ENCODE data around the gene KCNQ5.

Gene KCNQ5

DNA sequence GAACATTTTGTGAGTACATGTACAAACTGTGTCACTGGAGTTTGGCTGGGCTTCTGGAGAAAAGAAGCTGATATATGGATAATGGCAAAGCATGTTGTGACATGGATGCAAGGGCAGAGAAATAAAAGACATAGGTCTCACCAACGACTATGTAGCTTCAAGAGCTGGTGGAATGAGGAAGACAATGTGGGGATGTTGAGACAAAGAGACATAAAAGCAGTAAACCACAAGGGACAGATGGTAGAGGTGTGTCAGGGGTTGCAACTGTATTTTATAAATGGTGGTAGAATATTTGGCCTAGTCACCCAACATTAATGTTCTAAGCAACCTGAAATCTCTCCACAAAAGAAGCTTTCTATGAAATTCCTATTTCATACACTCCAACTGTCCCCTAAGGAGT lies 199.0 kb downstream of the KCNQ5 start:
- H3K36me3 ChIP-seq (replicated peaks in 1 of 2; ENCODE audit: control insufficient read depth in 2 of 2, insufficient read depth in 2 of 2, low read length in 2 of 2): no peaks in the 10 kb centered on the region
- no peaks in the 10 kb centered on the region for H3K79me1 ChIP-seq (ENCODE audit: low read depth, low read length)
- H3K4ac ChIP-seq (ENCODE audit: low read length): no peak overlapping the region
- no peak overlapping the region for H3K14ac ChIP-seq (ENCODE audit: low read length)
- no peaks in the 10 kb centered on the region for H3K27me3 ChIP-seq (ENCODE audit: control insufficient read depth in 3 of 3, insufficient read depth in 3 of 3, low read depth in 1 of 3, low read length in 3 of 3)
- no peak overlapping the region for H3K4me2 ChIP-seq (ENCODE audit: insufficient read depth, low read length, poor library complexity, severe bottlenecking)
- DNase-seq (ENCODE audit: low spot score): no peak
- H3K9ac ChIP-seq (ENCODE audit: low read depth, low read length, poor library complexity): no peak overlapping the region
- H2AFZ ChIP-seq (ENCODE audit: low read length): no peak overlapping the region
- no CpG with 5 or more reads among the region's 1 CpG for WGBS, 2 donors (ENCODE audit: extremely low coverage in 2 of 2, insufficient read length in 2 of 2, insufficient replicate concordance in 1 of 2)
- no peaks in the 10 kb centered on the region for H3K9me3 ChIP-seq (replicated peaks in 1 of 2; ENCODE audit: control insufficient read depth in 2 of 2, insufficient read depth in 1 of 2, low read depth in 1 of 2, low read length in 2 of 2)
- H3K23ac ChIP-seq (ENCODE audit: low read depth, low read length, poor library complexity): no peak overlapping the region
- H2BK5ac ChIP-seq (ENCODE audit: low read length): no peak overlapping the region
- H3K18ac ChIP-seq (ENCODE audit: low read length): no peak overlapping the region
- H3K4me1 ChIP-seq (ENCODE audit: control insufficient read depth in 2 of 2, insufficient read depth in 1 of 2, low read depth in 1 of 2, low read length in 2 of 2): no peaks in the 10 kb centered on the region
- no peak overlapping the region for H2AK5ac ChIP-seq (ENCODE audit: low read depth, low read length)
- H2BK120ac ChIP-seq (ENCODE audit: low read depth, low read length): no peak overlapping the region
- H2BK15ac ChIP-seq (ENCODE audit: low read length): no peak overlapping the region
- H2BK12ac ChIP-seq (ENCODE audit: low read length): no peak overlapping the region
- H3K4me3 ChIP-seq (ENCODE audit: low read length in 2 of 2): no peak overlapping the region
- H4K8ac ChIP-seq (ENCODE audit: low read depth, low read length): no peak overlapping the region
- no peak overlapping the region for H3K27ac ChIP-seq (replicated peaks; ENCODE audit: low read length)
- H4K91ac ChIP-seq (ENCODE audit: low read depth, low read length, poor library complexity): no peak overlapping the region

DNA sequence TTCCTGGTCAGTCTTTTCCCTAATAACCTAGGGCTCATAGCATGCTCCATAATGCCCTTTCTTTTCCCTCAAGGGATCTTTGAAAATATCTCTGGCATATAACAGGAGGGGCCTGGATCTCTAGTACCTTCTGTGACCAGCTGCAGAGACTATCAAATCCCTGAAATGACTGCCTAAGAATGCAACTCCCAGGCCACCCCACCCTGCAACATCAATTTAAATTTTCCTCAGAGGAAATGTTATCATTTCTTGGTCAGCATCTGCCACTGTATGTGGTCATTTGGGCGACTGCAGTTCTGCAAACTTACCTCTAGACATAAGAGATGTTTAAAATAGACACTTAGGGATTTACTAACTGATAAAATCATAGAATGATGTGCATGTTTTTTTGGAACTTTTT lies 200.2 kb downstream of the KCNQ5 start:
- no CpG with 5 or more reads among the region's 1 CpG for WGBS, 2 donors (ENCODE audit: extremely low coverage in 2 of 2, insufficient read length in 2 of 2, insufficient replicate concordance in 1 of 2)
- Histone ChIP-seq H3K27me3 (ENCODE audit: control insufficient read depth in 3 of 3, insufficient read depth in 3 of 3, low read depth in 1 of 3, low read length in 3 of 3) (no peaks in the 10 kb centered on the region), H3K4me1 (ENCODE audit: control insufficient read depth in 2 of 2, insufficient read depth in 1 of 2, low read depth in 1 of 2, low read length in 2 of 2) (no peaks in the 10 kb centered on the region)

DNA sequence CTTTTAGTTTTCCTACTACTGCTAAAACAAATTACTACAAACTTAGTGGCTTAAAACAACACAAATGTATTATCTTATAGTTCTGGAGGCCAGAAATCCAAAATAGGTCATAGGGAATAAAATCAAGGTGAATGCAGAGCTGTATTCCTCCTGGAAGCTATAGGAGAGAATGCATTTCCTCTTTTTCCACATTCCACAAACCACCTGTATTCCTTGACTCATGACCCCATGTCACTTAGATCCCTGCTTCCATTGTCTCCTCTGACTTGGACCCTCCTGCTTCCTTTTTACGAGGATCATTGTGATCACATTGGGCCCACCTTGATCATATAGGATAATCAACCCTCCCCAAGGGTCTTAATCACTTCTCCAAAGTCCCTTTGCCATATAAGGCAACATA lies 200.8 kb downstream of the KCNQ5 start:
- Histone ChIP-seq H3K4me2 (ENCODE audit: insufficient read depth, low read length, poor library complexity, severe bottlenecking) (no peak overlapping the region), H3K9me3 (replicated peaks in 1 of 2; ENCODE audit: control insufficient read depth in 2 of 2, insufficient read depth in 1 of 2, low read depth in 1 of 2, low read length in 2 of 2) (no peaks in the 10 kb centered on the region), H2BK5ac (ENCODE audit: low read length) (no peak overlapping the region), H3K4me1 (ENCODE audit: control insufficient read depth in 2 of 2, insufficient read depth in 1 of 2, low read depth in 1 of 2, low read length in 2 of 2) (no peaks in the 10 kb centered on the region), H3K23ac (ENCODE audit: low read depth, low read length, poor library complexity) (no peak overlapping the region), H3K4me3 (ENCODE audit: low read length in 2 of 2) (no peak overlapping the region), H4K8ac (ENCODE audit: low read depth, low read length) (no peak overlapping the region), H3K9ac (ENCODE audit: low read depth, low read length, poor library complexity) (no peak overlapping the region), H3K18ac (ENCODE audit: low read length) (no peak overlapping the region), H2AFZ (ENCODE audit: low read length) (no peak overlapping the region), H2BK120ac (ENCODE audit: low read depth, low read length) (no peak overlapping the region), H3K14ac (ENCODE audit: low read length) (no peak overlapping the region), H2BK15ac (ENCODE audit: low read length) (no peak overlapping the region), H2AK5ac (ENCODE audit: low read depth, low read length) (no peak overlapping the region), H3K4ac (ENCODE audit: low read length) (no peak overlapping the region), H3K79me1 (ENCODE audit: low read depth, low read length) (no peaks in the 10 kb centered on the region), H2BK12ac (ENCODE audit: low read length) (no peak overlapping the region), H3K36me3 (replicated peaks in 1 of 2; ENCODE audit: control insufficient read depth in 2 of 2, insufficient read depth in 2 of 2, low read length in 2 of 2) (no peaks in the 10 kb centered on the region), H4K91ac (ENCODE audit: low read depth, low read length, poor library complexity) (no peak overlapping the region), H3K27ac (replicated peaks; ENCODE audit: low read length) (no peak overlapping the region), H3K27me3 (ENCODE audit: control insufficient read depth in 3 of 3, insufficient read depth in 3 of 3, low read depth in 1 of 3, low read length in 3 of 3) (no peaks in the 10 kb centered on the region)
- WGBS, 2 donors (ENCODE audit: extremely low coverage in 2 of 2, insufficient read length in 2 of 2, insufficient replicate concordance in 1 of 2): no CpG with 5 or more reads among the region's 1 CpG
- DNase-seq (ENCODE audit: low spot score): no peak

More for the DNA sequence above, 200.2 kb downstream of the KCNQ5 start:
- no peak overlapping the region for H3K18ac ChIP-seq (ENCODE audit: low read length)
- H2BK15ac ChIP-seq (ENCODE audit: low read length): no peak overlapping the region
- no peak overlapping the region for H3K4ac ChIP-seq (ENCODE audit: low read length)
- H4K91ac ChIP-seq (ENCODE audit: low read depth, low read length, poor library complexity): no peak overlapping the region
- no peak overlapping the region for H4K8ac ChIP-seq (ENCODE audit: low read depth, low read length)
- no peak overlapping the region for H2BK5ac ChIP-seq (ENCODE audit: low read length)
- H2BK120ac ChIP-seq (ENCODE audit: low read depth, low read length): no peak overlapping the region
- DNase-seq (ENCODE audit: low spot score): no peak
- H3K23ac ChIP-seq (ENCODE audit: low read depth, low read length, poor library complexity): no peak overlapping the region
- H2AFZ ChIP-seq (ENCODE audit: low read length): no peak overlapping the region
- no peaks in the 10 kb centered on the region for H3K79me1 ChIP-seq (ENCODE audit: low read depth, low read length)
- H2AK5ac ChIP-seq (ENCODE audit: low read depth, low read length): no peak overlapping the region
- H3K4me2 ChIP-seq (ENCODE audit: insufficient read depth, low read length, poor library complexity, severe bottlenecking): no peak overlapping the region
- H3K27ac ChIP-seq (replicated peaks; ENCODE audit: low read length): no peak overlapping the region
- no peak overlapping the region for H2BK12ac ChIP-seq (ENCODE audit: low read length)
- no peak overlapping the region for H3K9ac ChIP-seq (ENCODE audit: low read depth, low read length, poor library complexity)
- no peak overlapping the region for H3K4me3 ChIP-seq (ENCODE audit: low read length in 2 of 2)
- H3K36me3 ChIP-seq (replicated peaks in 1 of 2; ENCODE audit: control insufficient read depth in 2 of 2, insufficient read depth in 2 of 2, low read length in 2 of 2): no peaks in the 10 kb centered on the region
- H3K14ac ChIP-seq (ENCODE audit: low read length): no peak overlapping the region
- no peaks in the 10 kb centered on the region for H3K9me3 ChIP-seq (replicated peaks in 1 of 2; ENCODE audit: control insufficient read depth in 2 of 2, insufficient read depth in 1 of 2, low read depth in 1 of 2, low read length in 2 of 2)

DNA sequence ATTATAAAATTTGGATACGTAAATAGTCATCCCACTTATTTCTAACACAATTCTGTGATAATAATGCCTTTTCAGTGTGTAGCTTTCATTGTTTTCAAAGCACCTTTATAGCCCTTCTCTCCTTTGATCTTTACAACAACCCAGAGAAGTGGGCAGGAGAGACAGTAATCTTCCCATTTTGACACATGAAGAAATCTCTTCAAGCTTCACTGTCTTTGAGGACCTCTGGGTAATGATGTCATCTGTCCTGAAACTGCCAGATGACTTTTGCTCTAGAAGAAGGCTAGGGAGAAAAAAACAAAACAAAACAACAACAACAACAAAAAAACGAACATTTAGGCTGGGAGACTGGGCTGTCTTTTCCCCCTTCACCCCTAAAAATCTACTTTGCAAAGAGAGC lies 203.0 kb downstream of the KCNQ5 start:
- no peak overlapping the region for H2BK5ac ChIP-seq (ENCODE audit: low read length)

More for the DNA sequence above, 203.0 kb downstream of the KCNQ5 start:
- Histone ChIP-seq H3K4me2 (ENCODE audit: insufficient read depth, low read length, poor library complexity, severe bottlenecking) (no peak overlapping the region), H2BK15ac (ENCODE audit: low read length) (no peak overlapping the region), H3K27me3 (ENCODE audit: control insufficient read depth in 3 of 3, insufficient read depth in 3 of 3, low read depth in 1 of 3, low read length in 3 of 3) (no peaks in the 10 kb centered on the region), H3K36me3 (replicated peaks in 1 of 2; ENCODE audit: control insufficient read depth in 2 of 2, insufficient read depth in 2 of 2, low read length in 2 of 2) (no peaks in the 10 kb centered on the region), H3K18ac (ENCODE audit: low read length) (no peak overlapping the region), H2AK5ac (ENCODE audit: low read depth, low read length) (no peak overlapping the region), H2BK12ac (ENCODE audit: low read length) (no peak overlapping the region), H4K8ac (ENCODE audit: low read depth, low read length) (no peak overlapping the region), H3K4me3 (ENCODE audit: low read length in 2 of 2) (no peak overlapping the region), H3K14ac (ENCODE audit: low read length) (no peak overlapping the region), H3K27ac (replicated peaks; ENCODE audit: low read length) (no peak overlapping the region), H3K79me1 (ENCODE audit: low read depth, low read length) (no peaks in the 10 kb centered on the region), H3K4ac (ENCODE audit: low read length) (no peak overlapping the region), H3K4me1 (ENCODE audit: control insufficient read depth in 2 of 2, insufficient read depth in 1 of 2, low read depth in 1 of 2, low read length in 2 of 2) (no peaks in the 10 kb centered on the region), H3K23ac (ENCODE audit: low read depth, low read length, poor library complexity) (no peak overlapping the region), H2BK120ac (ENCODE audit: low read depth, low read length) (no peak overlapping the region), H3K9me3 (replicated peaks in 1 of 2; ENCODE audit: control insufficient read depth in 2 of 2, insufficient read depth in 1 of 2, low read depth in 1 of 2, low read length in 2 of 2) (no peaks in the 10 kb centered on the region), H4K91ac (ENCODE audit: low read depth, low read length, poor library complexity) (no peak overlapping the region), H2AFZ (ENCODE audit: low read length) (no peak overlapping the region), H3K9ac (ENCODE audit: low read depth, low read length, poor library complexity) (no peak overlapping the region)
- DNase-seq (ENCODE audit: low spot score): no peak
- no CpG with 5 or more reads among the region's 2 CpGs for WGBS, 2 donors (ENCODE audit: extremely low coverage in 2 of 2, insufficient read length in 2 of 2, insufficient replicate concordance in 1 of 2)
